ENCODE results near the gene ZFP92.

- TF ChIP-seq POLR2A (IDR thresholded peaks at IDR 0.05) = no peak
- TF ChIP-seq CTCF (IDR thresholded peaks at IDR 0.05) = no peak
These were observed 34.0 kb downstream of the ZFP92 start for GRCh38 chrX:153445106-153445855.
